ELF-1 (cell line): ENCODE results near the gene OR4N2.
"Not testable (repeated sequence)": the region's sequence is repeated elsewhere in the genome, so short reads cannot be mapped to it uniquely, and the experiment has no call there.

Experiments
- DNase-seq: peaks from one replicate; pipeline ENCODE4 v3.0.0-alpha.2; 2016; ENCODE audit warnings: low read depth, low spot score

Gene OR4N2

DNA sequence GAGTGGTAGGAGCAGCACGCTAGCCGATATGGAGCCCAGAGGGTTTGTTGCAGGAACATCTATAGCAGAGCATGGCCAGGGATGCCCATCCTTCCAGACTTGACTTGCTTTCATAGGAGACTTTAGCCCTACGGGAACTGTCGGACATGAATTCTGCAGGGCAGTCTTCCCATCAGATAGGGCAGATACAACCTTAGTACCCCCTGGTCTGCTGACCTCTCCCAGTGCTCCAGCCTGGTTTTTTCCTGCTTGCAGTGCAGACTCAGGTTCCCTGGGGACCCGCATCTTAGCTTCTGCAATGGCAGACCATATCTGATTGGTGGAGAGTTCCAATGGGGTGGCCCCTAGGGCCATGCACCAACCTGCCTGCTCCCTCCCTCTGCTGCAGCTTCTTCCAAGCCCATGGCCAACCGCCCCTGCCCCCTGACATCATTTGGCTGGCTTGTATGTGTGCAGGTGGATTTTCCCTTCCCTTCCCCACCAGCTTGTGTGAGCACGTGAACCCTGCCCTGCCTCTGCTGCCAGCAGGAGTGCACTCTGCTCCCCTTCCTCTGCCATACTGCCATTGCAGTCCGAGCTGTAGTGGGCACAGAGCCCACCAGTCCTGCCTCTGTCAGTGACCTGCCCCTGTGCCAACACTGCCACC lies 30.8 kb downstream of the OR4N2 start:
- not testable (repeated sequence) for DNase-seq

DNA sequence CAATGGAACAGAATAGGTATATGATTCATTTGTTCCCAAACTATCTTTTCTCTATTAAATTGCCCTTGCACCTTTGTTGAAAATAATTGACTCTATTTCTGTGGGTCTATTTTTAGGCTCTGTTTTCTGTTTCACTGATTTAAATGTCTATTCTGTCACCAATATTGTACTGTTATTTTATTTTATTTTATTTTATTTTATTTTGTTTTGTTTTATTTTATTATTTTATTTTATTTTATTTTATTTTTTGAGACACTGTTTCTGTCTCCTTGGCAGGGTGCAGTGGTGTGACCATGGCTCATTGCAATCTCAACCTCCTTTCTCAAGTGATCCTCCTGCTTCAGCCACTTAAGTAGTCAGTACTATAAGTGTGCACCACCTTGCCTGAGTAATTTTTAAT lies 34.9 kb downstream of the OR4N2 start:
- no peak for DNase-seq

DNA sequence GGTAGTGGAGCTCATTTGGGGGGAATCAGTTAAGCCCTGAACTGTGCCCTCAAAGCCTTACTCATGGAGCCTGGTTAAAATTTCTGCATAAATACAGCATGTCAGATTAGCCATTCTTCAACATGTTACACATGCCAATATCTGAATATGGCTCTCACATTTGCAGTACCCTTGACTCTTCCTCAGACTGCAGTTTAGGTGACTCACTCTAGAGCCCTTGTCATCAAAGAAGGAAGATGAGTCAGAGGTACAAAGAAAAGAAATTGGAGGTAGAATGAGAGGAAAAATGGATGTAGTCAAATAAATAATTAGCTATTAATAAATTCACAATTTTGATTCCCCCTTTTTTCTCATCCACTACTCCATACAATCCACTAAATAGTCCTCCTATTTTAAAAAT lies 47.8 kb downstream of the OR4N2 start:
- DNase-seq: no peak

DNA sequence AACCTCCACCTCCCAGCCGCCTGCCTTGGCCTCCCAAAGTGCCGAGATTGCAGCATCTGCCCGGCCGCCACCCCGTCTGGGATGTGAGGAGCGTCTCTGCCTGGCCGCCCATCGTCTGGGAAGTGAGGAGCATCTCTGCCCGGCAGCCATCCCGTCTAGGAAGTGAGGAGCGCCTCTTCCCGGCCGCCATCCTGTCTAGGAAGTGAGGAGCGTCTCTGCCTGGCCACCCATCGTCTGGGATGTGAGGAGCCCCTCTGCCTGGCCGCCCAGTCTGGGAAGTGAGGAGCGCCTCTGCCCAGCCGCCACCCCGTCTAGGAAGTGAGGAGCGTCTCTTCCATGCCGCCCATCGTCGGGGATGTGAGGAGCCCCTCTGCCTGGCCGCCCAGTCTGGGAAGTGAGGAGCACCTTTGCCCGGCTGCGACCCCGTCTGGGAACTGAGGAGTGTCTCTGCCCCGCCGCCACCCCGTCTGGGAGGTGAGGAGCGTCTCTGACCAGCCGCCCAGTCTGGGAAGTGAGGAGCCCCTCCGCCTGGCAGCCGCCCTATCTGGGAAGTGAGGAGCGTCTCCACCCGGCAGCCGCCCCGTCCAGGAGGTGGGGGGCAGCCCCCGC lies 62.6 kb downstream of the OR4N2 start:
- DNase-seq: not testable (repeated sequence)

- DNase-seq: no peak
These were observed 69.6 kb downstream of the OR4N2 start for GRCh38 chr14:19873178-19873577.

- DNase-seq: no peak
These were observed 71.3 kb downstream of the OR4N2 start, which contains the start of gene OR4K2 for GRCh38 chr14:19874842-19875241. TSS of gene OR4K2 (plus strand) at chr14:19875142. CDS start at chr14:19876268, 1,126 bp downstream.

DNA sequence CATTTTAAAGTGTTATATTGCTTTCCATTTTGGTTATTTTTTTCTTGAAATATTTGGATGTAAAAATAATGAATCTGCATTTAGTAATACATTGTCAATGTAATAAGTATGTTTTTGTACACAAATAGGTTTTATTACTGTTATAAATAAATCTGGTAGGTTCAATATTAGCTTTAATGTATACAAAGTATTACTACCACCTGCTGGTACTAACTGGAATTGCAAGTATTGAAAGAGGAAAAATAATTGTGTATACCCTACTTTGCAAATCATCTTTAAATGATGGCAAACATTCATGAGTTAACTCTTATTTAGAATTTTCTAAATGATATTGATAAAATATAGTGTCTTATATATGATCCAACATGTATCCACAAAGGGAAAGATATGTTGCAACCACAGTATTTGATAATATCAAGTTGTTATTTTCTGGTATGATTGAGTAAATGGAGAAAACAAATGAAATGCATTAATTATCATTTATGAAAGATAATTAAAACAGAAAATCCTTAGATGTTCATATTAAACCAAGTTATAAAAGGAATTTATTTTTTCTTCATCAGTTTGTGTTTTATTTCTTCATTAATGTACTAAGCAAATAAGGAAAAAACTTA lies 74.6 kb downstream of the OR4N2 start:
- no peak for DNase-seq
